Mucosa of descending colon (tissue), 3 donors: ENCODE measurements around the gene PRDM5. TPM values are rescaled to one million over a fixed set of nuclear protein-coding genes. Genes with fewer than 3 reads are reported as not detected.

Experiments
- ATAC-seq: fragments of 200-7000 bp; cut with Tn5 transposase; one replicate; pipeline ENCODE4 v1.9.1; 2020; ENCODE audit warnings: mild to moderate bottlenecking, moderate library complexity
- DNase-seq, 3 donors: peaks; one replicate each; pipeline ENCODE4 v3.0.0-alpha.2; 2020
- H3K36me3 ChIP-seq: fragments of 200-600 bp; one replicate; pipeline ENCODE4 v1.8.0; 2021; ENCODE audit warnings: low read depth, mild to moderate bottlenecking
- H3K4me1 ChIP-seq: fragments of 200-600 bp; one replicate; pipeline ENCODE4 v1.8.0; 2021; ENCODE audit warnings: low read depth, mild to moderate bottlenecking
- H3K4me3 ChIP-seq: fragments of 200-600 bp; one replicate; pipeline ENCODE4 v1.8.0; 2021; ENCODE audit warnings: mild to moderate bottlenecking
- H3K9me3 ChIP-seq: fragments of 200-600 bp; one replicate; pipeline ENCODE4 v1.8.0; 2021; ENCODE audit warnings: mild to moderate bottlenecking
- intact Hi-C, 2 donors: fragments of 100-400 bp; cut with DNase I in 1 of 2; cut with micrococcal nuclease in 1 of 2; formaldehyde crosslinking; loops; one replicate each; pipeline versions ENCODE4 v1.11.0 to v1.11.1; 2022; cut with DNase I, micrococcal nuclease
- total RNA-seq, 3 donors: library from RNA; stranded (reverse); fragmentation: NEBNext Ultra II Directional in 2 of 3; extraction: Animal tissue kit (Norgen Biotek cat#: 25700) in 2 of 3; gene quantifications; one replicate each; pipeline versions ENCODE4 v1.2.1 to v1.2.4, GENCODE V29; 2021 to 2023
- TF ChIP-seq, protein P1 (sequence below): fragments of 200-600 bp; IDR thresholded peaks from one replicate; pipeline ENCODE4 v1.8.0; 2022; ENCODE audit warnings: antibody characterized with exemption, mild to moderate bottlenecking
- donor health status: DM: no; HTN: no; CAD: no; lungs with moderate emphysema.
- donor health status: DM: no; HTN: no; CAD: no.
- donor health status: DM: no; HTN: yes; CAD: no.

Gene PRDM5
- total RNA-seq, 3 donors from 2014 or later: 8.7 to 12.2 (median 10.2) TPM

DNA sequence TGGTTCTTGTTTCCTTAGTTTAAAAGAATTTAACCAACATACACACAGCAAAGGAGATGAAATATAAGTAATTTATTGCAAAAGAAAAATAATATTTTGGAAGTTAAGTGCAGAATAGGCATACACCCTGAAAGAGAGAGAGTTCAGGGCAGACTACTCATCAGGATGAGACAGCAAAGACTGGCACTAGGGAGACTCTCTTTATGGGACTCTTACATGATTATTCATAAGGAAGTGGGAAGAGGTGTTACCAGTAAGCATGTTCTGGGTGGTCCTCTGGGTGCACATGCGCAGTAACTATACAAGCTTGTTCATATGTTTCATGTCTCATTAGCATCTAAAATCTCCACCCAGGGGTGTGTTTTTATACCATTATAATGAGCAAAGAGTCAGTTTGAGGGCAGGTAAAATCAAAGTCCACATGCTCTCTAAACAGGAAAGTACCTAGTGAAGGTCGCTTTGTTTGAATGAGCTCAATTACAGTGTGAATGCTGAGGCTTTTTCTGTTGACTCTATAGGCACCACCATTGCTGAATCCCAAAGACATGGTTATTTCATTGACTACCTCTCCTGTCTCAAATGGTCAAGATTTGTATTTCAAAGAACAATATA, 38.2 kb upstream of the PRDM5 start:
- intact Hi-C loops: no loop called here
- DNase-seq (peak in 2 of 3 donors; percentile 20 to 34), ATAC-seq (peak; percentile 92)
- Histone ChIP-seq H3K9me3 (no peaks in the 10 kb centered on the region), H3K4me3 (no peak overlapping the region), H3K4me1 (no peaks in the 10 kb centered on the region), H3K36me3 (no peaks in the 10 kb centered on the region)
- TF ChIP-seq, protein P1, sequence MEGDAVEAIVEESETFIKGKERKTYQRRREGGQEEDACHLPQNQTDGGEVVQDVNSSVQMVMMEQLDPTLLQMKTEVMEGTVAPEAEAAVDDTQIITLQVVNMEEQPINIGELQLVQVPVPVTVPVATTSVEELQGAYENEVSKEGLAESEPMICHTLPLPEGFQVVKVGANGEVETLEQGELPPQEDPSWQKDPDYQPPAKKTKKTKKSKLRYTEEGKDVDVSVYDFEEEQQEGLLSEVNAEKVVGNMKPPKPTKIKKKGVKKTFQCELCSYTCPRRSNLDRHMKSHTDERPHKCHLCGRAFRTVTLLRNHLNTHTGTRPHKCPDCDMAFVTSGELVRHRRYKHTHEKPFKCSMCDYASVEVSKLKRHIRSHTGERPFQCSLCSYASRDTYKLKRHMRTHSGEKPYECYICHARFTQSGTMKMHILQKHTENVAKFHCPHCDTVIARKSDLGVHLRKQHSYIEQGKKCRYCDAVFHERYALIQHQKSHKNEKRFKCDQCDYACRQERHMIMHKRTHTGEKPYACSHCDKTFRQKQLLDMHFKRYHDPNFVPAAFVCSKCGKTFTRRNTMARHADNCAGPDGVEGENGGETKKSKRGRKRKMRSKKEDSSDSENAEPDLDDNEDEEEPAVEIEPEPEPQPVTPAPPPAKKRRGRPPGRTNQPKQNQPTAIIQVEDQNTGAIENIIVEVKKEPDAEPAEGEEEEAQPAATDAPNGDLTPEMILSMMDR: no peak

DNA sequence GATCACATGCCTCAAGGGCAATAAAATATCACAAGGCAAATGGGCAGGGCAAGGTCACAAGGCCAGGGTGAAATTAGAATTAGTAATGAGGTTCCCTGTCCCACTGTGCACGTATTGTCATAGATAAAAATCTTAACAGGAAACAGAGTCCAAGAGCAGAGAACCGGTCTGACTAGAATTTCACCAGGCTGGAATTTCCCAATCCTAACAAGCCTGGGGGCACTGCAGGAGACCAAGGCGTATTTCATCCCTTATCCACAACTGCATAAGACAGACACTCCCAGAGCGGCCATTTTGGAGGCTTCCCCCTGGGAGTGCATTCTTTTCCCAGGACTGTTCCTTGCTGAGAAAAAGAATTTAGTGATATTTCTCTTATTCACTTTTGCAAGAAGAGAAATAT, 25.9 kb upstream of the PRDM5 start:
- TF ChIP-seq, protein P1: no peak
- ATAC-seq: no peak

DNA sequence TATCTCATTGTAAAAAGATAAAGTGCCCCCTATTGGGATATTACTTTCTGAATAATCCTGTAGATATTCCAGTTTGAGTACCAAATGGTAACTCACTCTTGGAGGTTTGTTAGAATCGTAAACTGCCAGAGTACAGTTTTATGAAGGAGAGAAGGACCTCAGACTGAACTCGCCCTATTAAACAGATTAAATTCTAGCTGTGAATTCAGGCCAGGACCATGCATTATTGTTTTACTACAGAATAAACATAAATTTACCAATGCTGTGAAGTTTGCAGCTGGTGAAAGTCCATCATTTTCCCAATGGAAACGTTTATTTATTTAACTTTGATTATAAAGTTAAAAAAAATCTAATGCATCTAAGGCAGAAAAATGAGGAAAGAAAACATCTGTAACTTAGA, 20.2 kb upstream of the PRDM5 start:
- ATAC-seq: no peak
- intact Hi-C loops: no loop called here
- no peaks in the 10 kb centered on the region for H3K36me3 ChIP-seq
- H3K4me1 ChIP-seq: no peaks in the 10 kb centered on the region
- TF ChIP-seq, protein P1: no peak
- H3K9me3 ChIP-seq: no peaks in the 10 kb centered on the region
- no peak overlapping the region for H3K4me3 ChIP-seq
- no peak for DNase-seq

More for the DNA sequence above, 25.9 kb upstream of the PRDM5 start:
- Histone ChIP-seq H3K36me3 (no peaks in the 10 kb centered on the region), H3K9me3 (peaks cover 19% of the 10 kb centered on the region), H3K4me1 (no peaks in the 10 kb centered on the region), H3K4me3 (no peak overlapping the region)
- no peak for DNase-seq
- intact Hi-C loops: no loop called here

DNA sequence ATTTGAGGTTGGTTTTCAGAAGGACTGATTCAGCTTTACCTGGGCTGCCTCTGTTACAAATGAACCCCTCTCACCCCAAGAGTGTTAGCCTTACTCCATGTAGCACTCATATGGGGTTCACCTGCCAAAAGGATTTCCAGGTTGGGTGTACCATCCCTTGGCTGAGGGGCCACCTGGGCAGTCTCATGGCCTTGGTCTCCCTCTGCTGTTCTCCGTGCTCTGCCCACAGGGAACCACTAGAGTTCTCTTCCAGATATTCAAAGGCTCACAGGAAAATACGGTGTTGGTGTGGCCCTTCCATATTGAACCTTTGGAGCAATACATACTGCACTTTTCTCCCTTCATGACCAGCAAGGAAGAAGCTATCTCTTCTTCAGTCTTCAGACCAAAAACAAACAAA, 18.0 kb upstream of the PRDM5 start:
- intact Hi-C loops: no loop called here
- TF ChIP-seq, protein P1: no peak
- ATAC-seq (no peak), DNase-seq (no peak)
- Histone ChIP-seq H3K36me3 (no peaks in the 10 kb centered on the region), H3K4me3 (no peak overlapping the region), H3K9me3 (no peaks in the 10 kb centered on the region), H3K4me1 (no peaks in the 10 kb centered on the region)

DNA sequence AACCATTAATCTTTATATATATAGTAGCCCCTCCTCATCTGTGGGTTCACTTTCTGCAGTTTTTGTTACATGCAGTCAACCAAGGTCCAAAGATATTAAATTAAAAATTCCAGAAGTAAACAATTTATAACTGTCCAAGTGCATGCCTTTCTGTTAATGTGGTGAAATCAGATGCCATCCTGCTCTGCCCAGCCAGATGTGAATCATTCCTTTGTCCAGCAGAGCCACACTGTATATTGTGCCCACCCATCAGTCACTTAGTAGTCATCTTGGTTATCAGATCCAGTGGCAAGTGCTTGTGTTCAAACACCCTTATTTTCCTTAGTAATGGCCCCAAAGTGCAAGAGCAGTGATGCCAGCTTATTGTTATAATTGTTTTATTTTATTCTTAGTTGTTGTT, 17.2 kb upstream of the PRDM5 start:
- Histone ChIP-seq H3K9me3 (no peaks in the 10 kb centered on the region), H3K36me3 (no peaks in the 10 kb centered on the region), H3K4me3 (no peak overlapping the region), H3K4me1 (no peaks in the 10 kb centered on the region)
- TF ChIP-seq, protein P1: no peak
- DNase-seq (no peak), ATAC-seq (no peak)
- intact Hi-C loops: no loop called here

DNA sequence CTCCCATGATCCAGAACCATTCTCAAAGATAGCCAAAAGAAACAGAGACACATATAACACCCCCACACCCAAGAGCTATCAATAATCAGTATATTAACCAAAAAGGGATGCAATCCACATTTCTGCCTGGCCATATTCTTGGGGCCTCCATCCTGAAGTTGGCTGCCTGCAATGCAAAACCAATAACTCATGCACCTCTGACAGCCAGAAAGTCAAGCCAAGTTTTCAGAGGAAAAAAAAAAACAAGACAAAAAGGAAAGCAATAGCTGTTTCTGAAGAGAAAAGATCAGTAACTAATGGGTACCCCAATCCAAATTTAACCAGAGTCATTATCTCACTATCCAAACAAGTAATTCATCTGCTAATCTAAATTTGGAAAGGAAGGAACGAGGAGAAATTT, 7.3 kb upstream of the PRDM5 start:
- ATAC-seq (no peak), DNase-seq (no peak)
- Histone ChIP-seq H3K36me3 (no peaks in the 10 kb centered on the region), H3K4me1 (no peaks in the 10 kb centered on the region), H3K4me3 (no peak overlapping the region), H3K9me3 (no peaks in the 10 kb centered on the region)
- TF ChIP-seq, protein P1: no peak
- intact Hi-C loops: no loop called here
